Fibroblast of lung (primary cell): ENCODE results near the gene FCGR1A.
"Not testable (repeated sequence)": the region's sequence is repeated elsewhere in the genome, so short reads cannot be mapped to it uniquely, and the experiment has no call there.

ENCODE experiments used
- CTCF ChIP-seq, 2 donors: IDR thresholded peaks in 1 of 2; conservative IDR thresholded peaks in 1 of 2; 1 replicate in 1 of 2; 2 replicates in 1 of 2; pipeline ENCODE4 v1.5.1; 2011 to 2012; ENCODE audit warnings: low read length in 2 of 2, control low read depth in 1 of 2, inconsistent platforms in 1 of 2, low read depth in 1 of 2, mild to moderate bottlenecking in 1 of 2
- EZH2 ChIP-seq: IDR thresholded peaks from 2 replicates; pipeline ENCODE4 v1.5.1; 2012; ENCODE audit warnings: low read length, control low read depth, mild to moderate bottlenecking; ENCODE audit errors: missing control alignments

- TF ChIP-seq EZH2; CTCF (conservative IDR thresholded peaks at IDR 0.05 in 1 of 2, IDR thresholded peaks at IDR 0.05 in 1 of 2; ENCODE audit: low read depth in 1 of 2, low read length in 2 of 2): not testable (repeated sequence)
These were observed 5.4 kb upstream of the FCGR1A start for GRCh38 chr1:149777084-149777483.
